ENCODE measurements around the gene UBASH3A.
"Not testable (repeated sequence)": the region's sequence is repeated elsewhere in the genome, so short reads cannot be mapped to it uniquely, and the experiment has no call there.

The UBASH3A gene

DNA sequence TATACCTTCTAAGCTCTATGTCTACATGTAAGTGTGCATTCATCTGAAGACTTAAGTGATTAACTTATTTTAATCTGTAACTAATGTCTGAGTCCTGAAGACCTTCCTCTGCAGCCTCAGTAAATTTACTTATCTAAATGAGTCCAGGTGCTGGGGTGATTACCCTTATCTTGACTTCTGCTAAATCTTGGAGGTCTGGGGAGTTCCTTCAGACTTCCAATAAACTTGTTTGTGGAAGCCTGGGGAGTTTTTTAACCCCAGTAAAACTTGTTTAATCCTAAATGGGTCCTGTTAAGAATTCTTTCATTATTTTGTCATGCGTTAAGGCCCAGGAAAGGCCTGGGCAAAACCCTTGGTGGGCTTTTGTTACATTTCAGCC lies 55.4 kb downstream of the UBASH3A start:
- Histone ChIP-seq H3K4me3 (no peak overlapping the region), H3K27ac (peak overlapping the region in 4 of 21 experiments; percentile 5 to 29 (median 18))

DNA sequence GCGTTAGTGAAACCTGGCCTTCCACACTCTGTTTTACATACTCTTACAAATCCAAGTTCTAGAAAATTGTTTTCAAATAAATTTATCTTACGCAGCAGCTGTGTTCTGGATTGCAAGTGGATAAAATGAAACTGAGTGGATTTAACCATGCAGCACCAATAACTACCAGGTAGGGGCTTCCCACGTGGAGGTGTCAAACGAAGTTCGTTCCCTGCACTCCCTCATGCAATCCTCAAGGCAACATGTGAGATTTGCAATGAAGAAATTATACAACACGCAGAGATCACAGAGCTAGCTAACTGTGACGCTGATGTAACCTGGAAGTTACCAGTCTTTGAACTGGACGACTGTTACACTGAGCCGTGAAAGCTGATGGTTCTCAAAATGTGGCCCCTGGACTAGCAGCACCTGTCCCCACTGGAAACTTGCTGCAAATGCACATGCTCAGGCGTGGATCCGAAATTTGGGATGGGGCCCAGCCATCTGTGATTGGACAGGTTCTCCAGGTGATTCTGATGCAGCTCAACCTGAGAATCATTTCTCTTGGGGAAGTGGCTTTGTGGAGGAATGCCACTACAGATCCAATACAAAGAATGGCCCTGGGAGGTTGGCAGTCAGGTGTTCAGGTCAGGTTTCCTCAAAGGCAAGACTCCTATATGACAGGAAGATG lies 56.0 kb downstream of the UBASH3A start:
- no peak overlapping the region for H3K4me3 ChIP-seq
- H3K27ac ChIP-seq, result peak overlapping the region in 4 of 21 experiments; percentile 5 to 29 (median 18)

DNA sequence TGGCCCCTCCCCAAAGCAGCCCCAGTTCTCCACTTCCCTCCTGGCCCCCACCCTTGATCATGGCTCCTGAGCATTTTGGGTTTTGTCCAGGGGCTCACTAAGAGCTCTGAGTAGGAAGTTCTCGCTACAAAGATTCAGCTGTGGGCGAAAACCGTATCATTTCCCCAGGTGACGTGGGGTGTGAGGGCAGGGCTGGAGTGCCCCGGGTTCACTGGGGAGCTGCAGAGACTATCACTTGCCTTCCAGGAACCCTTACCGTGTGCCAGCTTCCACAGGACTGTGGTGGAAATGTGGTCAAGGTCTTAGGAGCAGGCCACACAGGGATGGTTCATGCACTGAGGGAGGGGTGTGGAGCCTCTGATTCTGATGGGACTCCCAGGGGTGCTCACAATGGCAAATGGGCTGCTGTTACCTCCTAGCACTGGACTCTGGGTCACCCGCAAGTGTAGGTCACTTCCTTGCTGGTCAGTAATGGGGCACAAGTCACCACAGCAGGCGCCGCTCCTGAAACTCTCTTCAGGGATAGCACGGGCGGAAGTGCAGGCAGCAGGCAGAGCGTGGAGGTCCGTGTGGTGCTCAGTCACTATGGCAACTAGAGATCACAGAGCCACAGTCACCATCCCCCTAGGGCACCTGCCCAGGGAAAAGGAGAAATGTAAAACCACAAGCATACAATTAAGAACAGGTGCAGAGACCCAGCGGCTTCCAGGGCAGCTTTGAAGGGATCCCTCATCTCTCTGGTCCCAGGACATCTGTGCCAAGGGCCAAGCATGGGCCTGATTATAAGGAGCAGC lies 56.9 kb downstream of the UBASH3A start:
- H3K27ac ChIP-seq, result no peak overlapping the region
- no peak overlapping the region for H3K4me3 ChIP-seq

DNA sequence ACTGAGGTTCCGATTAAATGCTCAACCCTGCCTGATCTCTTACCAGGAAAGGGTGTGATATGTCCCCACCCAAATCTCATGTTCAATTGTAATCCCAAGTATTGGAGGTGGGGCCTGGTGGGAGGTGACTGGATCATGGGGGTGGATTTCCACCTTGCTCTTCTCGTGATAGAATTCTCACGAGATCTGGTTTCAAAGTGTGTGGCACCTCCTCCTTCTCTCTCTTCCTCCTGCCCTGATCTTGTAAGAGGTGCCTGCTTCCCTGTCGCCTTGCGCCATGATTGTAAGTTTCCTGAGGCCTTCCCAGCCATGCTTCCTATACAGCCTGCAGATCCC lies 57.5 kb downstream of the UBASH3A start:
- Histone ChIP-seq H3K4me3 (no peak overlapping the region), H3K27ac (no peak overlapping the region)

DNA sequence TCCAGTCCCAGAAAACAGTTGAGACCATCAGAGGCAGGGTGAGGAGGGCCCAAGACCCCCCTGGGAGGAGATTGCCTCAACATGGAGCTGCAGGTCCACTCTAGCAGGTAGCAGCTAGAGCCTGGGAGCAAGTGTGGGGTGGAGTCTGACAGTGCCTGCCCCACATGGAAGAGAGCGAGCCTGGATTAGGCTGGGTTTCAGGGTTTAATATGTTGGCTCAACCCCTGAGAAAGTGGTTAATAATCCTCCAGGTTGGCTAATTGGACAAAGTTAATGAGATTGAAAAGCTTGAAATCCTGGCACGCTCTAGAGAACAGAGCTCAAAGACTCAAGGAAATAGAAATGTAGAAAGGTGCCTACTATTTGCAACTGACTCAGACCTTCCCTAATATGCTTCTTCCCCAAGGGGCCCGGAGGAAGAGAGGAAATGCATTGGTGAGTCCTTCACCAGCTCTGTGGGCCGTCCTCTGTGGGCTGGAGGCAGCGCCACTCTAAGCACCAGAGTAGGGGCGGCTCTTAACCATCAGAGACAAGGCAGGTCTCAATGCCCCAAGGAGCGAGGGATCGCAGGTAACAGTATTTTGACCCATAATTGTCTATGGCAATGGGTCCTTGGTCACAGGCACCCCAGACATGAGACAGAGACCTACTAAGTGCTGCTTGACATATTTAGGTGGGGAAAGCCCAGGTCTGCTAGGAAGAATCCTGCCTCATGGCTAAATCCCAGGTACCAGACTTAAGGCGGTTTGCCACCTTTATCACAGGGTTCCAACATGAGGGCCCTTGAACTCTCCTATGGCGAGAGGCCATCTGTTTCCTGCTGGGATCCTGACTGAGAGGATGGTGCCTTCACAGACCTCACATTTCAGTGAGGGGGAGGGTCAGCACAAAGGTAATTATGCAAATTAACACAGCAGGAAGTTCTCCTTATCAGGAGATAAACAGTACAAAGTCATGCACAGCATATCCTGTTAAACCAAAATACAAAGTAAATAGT lies 58.5 kb downstream of the UBASH3A start:
- Histone ChIP-seq H3K4me3 (no peak overlapping the region), H3K27ac (no peak overlapping the region)

DNA sequence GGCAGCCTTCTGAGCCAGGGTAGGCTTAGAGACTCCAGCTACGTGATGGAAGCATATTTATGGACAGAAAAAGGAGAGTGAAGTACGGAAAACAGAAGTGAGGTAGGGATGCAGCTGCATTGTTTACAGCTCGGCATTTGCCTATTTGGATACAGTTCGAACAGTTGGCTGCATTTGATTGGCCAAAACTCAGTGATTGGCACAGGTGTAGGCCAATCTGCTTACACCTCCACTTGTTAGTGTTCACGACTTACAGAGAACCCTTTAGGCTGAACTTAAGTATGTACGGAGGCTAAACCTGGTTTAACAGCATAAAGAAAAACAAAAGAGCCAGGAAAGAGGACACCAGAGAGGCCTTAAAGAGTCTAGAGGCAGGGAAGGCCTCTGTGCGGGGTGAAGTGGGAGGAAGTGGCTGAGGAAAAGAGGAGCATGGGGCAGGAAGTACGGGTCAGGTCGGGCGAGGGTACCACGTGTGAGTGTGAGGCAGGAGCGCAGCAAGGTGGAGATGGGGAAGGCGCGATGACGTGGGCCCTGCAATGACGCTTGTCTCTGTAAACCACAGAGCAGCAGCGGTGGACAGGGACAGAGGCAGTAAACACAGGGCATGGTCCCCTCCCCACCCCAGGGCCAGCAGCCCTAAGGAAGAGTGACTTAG lies 60.3 kb downstream of the UBASH3A start:
- peak overlapping the region in 1 of 21 experiments; percentile 8 for H3K27ac ChIP-seq

DNA sequence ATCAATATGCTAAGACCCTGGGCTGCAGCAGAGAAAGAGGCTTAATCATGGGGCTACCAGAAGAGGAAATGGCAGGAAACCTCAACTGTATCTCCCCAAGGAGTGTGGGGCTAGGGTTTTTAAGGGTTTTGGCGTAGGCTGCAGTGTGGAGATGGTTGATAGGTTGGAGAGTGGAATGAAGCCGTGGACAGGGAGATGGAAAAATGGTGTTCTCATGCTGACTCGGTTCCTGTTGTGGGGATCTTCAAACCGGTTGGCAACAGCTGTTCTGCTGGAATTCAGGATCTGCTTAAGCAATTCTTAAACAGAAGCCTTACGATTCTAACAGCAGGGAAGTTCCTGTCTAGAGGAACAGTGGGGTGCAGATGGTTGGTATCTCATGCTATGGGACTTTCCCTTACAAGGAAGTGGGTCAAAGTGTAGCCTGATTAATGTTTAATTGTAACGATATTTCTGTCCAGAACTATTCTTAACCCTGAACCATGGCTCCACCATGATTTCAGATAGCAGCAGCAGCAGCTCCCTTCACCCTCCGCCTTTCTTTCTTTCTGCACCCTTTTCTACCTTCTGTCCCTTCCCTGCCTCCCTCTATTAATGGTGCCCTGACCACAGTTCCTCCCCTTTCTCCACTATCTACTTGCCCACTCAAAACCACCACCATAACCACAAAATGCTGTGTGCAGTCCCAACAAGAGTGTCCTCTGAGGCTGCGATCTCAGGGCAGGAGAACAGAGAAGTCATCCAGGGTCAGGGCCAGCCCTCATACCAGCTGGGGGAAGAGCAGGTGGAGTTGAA lies 61.5 kb downstream of the UBASH3A start:
- Histone ChIP-seq H3K27ac (no peak overlapping the region), H3K4me3 (no peak overlapping the region)

More for the DNA sequence above, 60.3 kb downstream of the UBASH3A start:
- no peak overlapping the region for H3K4me3 ChIP-seq

DNA sequence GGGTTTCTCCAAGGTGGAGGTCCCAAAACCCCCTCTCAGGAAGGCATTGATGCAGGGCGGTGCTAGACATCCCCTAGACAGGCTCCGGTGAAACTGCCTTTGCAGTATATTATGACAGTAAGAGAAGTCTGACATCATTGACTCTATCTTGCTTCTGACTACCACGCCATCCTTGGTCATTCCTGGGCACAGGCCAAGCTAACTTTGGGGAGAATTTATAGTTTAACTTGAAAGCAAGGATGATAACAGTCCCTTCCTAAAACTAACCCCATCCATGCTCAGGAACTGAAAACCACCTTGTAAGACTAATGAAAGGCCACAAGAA lies 62.1 kb downstream of the UBASH3A start:
- no peak overlapping the region for H3K27ac ChIP-seq
- no peak overlapping the region for H3K4me3 ChIP-seq

DNA sequence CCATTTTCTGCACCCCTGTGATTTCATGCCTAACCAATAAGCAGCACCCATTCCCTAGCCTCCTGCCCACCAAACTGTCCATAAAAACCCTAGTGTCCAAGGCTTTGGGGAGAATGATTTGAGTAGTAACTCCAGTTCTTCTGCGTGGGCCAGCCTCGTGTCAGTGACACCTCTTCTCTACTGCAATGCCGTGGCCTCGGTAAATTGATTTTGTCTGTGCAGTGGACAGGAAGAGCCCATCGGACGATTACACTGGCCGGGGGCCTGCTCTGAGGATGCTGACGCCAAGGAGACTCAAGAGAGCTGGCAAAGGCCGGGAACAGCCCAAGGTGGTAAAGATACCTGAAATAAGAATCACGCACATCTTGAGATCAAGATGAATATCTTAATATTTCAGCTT lies 63.0 kb downstream of the UBASH3A start:
- H3K27ac ChIP-seq, result no peak overlapping the region
- H3K4me3 ChIP-seq, result no peak overlapping the region

DNA sequence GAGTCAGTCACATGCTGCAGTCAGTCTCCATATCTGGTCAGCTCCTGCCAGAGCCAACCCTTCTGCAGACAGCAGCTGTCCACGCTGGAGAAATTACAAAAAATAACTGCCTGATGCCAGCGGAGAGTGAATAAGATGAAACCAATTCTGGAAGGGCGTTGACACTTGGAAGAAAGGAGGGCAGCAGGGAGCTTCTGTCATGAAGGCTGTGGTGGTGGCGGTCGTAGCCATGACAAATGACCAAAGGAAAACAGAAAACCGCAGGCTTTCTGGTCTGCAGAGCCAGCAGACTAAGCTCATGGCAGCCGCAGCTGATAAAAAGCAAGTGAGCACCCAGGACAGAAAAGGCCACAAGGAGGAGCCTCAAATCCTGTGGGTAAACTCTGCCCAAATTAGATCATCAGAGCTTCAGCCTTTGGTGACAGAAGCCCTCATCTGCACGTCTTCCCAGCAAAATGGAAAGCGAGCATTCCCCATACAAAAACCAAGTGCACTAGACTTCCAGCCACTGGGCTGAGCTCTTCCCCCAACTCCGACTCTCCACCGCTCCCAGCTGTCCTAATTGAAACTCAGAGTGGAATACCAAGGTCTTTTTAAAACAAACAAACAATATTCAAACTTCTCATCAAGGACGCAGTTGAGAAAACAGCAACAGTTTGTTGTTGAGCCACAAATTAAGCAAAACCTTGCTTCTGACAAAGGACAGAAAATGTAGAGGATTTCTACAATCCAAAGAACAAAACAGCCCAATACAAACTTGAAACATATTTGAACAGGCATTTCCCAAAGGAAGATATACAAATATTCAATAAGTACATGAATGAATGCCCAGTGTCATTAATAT lies 63.7 kb downstream of the UBASH3A start:
- no peak overlapping the region for H3K4me3 ChIP-seq
- H3K27ac ChIP-seq, result no peak overlapping the region

DNA sequence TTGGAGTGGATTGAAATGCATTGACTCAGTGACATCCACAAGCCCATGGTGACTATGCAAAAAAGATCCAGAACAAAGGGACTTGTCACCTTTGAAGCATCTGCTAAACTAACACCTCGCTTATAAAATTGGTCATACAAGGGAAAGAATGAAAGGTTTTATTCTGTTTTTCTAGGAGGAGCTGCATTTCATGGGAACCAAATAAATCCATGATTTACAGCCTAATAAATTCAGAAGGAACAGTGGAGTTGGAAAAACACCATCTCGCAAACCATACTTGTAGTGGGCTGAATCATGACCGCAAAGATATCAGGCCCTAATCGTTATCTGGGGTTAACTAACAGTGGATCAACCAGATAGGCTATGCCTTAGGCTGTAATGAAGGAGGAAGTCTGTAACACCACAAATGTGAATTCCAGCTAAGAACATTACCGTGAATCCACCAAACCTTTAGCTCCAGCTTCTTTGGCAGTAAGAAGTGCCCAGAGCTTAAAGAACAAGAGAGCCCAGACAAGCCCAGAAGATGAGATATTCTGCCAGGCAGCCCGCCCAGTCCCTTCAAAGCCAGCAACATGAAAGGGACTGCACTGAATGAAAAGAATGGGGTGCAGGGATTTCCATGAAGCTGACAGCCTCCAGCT lies 64.9 kb downstream of the UBASH3A start:
- H3K27ac ChIP-seq, result no peak overlapping the region

DNA sequence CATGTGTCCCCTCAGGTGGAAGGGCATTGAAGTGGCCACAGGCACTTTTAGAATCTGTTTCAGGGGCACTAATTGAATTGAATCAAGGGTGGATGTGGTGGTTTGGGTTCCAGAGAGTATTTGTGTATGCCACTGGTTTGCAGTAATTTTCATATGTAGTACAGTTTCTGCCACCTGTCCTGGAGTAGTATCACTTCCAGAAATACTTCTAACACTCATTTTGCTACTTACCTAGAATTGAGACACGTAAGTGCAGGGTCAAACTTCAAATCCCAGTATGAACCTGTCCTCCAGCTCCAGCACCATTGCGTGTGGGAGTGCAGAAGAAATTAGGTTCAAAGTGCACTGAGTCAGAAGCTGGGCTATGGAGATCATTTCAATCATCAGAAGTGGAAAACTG lies 65.6 kb downstream of the UBASH3A start:
- no peak overlapping the region for H3K27ac ChIP-seq
- H3K4me3 ChIP-seq, result no peak overlapping the region

More for the DNA sequence above, 64.9 kb downstream of the UBASH3A start:
- no peak overlapping the region for H3K4me3 ChIP-seq

DNA sequence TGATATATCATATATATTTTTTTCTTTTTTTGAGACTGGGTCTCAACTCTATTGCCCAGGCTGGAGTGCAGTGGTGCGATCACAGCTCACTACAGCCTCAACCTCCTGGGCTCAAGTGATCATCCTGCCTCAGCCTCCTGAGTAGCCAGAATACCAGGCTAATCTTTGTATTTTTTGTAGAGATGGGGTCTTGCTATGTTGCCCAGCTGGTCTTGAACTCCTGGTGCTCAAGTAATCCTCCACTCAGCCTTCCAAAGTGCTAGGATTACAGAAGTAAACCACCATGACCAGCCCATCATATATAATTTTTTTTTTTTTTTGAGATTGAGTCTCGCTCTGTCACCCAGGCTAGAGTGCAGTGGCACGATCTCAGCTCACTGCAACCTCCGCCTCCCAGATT lies 66.0 kb downstream of the UBASH3A start:
- not testable (repeated sequence) for H3K4me3 ChIP-seq, H3K27ac ChIP-seq

DNA sequence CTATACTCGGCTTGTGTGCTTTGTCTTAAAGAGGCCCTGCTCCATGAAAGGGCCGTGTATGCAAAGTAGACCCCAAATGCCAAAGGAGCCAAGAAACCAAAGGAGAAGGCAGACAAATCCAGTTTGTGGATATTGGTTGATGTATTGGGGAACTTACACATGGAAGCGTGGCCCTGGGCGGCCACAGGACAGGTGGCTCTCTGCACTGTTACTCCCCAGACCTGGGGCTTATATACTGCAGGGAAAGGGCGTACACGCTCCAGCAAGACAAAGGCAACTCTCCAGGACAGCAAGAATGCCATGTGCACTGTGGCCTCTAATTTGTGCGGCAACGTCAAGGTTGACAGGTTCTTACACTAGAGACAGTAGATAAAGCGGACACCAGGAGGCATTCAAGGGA lies 67.5 kb downstream of the UBASH3A start:
- H3K4me3 ChIP-seq, result no peak overlapping the region

DNA sequence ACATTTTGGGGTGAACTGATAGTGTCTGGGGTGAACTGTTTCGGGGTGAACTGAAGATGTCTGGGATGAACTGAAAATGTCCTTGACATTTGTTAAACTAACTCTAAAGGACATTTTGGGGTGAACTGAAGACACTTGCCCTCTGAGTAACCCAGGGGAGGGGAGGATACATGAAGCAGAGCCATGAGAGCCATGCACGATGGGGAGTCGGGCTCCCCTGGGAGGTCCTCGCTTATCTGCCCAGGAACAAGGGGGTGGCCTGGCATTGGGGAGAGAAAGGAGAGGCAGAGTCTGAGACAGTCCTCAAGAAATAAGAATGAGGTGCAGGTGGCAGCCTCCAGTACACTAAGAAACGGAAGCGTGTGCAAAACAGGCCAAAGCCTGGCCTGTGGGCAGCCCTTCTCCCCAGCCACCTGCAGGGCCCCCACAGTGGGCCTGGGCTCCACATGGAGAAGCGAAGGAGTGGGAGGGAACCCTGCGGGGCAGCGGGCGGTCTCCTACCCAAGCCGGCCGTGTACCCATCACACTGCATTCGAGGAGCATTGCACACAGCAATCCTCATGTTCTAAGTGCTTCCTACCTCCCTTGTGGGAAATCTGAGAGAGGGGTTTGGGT lies 68.1 kb downstream of the UBASH3A start:
- no peak overlapping the region for H3K4me3 ChIP-seq
- H3K27ac ChIP-seq, result no peak overlapping the region

More for the DNA sequence above, 67.5 kb downstream of the UBASH3A start:
- H3K27ac ChIP-seq, result no peak overlapping the region

DNA sequence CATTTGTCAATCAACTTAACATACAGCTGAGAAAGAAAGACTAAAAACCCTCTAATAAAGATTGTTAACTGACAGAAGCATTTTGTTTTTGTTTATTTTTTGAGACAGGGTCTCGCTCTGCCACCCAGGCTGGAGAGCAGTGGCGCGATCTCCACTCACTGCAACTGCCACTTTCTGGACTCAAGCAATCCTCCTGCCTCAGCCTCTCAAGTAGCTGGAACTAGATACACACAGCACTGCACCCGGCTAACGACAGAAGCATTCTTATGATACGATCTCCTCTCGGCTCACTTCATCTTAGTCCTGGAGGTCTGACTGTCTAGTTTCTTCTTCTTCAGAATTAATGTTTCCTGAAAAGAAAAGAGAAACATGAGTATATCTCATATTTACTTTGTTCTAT lies 68.8 kb downstream of the UBASH3A start:
- H3K27ac ChIP-seq, result no peak overlapping the region
- H3K4me3 ChIP-seq, result no peak overlapping the region

DNA sequence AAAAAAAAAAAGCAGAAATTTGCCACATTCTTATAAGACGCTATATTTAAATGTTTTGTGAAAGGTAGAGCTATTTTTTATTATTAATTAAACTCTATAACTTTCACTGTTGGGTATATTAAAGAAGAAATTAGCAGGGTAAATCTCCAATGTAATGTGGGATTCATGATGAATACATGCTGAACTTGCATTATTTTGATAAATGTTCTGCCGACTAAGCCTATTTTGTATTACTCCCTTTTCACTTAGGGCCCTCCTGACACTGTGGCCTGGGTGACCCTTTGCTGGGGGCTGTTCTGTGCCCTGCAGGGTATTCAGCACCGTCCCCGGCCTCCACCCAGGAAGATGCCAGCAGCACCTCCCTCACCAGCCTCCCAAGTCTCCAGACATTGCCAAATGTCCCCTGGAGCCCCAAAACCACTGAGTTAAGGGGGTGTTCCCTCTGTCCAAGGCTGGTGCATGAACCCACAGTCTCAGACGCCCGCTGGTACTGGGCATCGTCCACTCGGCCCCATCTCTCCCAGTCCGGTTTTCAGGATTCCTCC lies 69.9 kb downstream of the UBASH3A start:
- H3K27ac ChIP-seq, result peak overlapping the region in 4 of 21 experiments; percentile 29 to 71 (median 38)

More for the DNA sequence above, 69.9 kb downstream of the UBASH3A start:
- H3K4me3 ChIP-seq, result no peak overlapping the region

All from skin epidermis (tissue), 12 donors.